Ascending aorta (tissue), 2 donors: ENCODE measurements around the gene WFS1. TPM values are rescaled to one million over a fixed set of nuclear protein-coding genes. Genes with fewer than 3 reads are reported as not detected.

Experiments used
- DNase-seq, 2 donors: peaks; one replicate each; pipeline ENCODE4 v3.0.0-alpha.2; 2019; ENCODE audit warnings: low spot score in 2 of 2
- H3K27ac ChIP-seq, 2 donors: fragments of 200-600 bp; sonication (generic); one replicate each; pipeline ENCODE4 v1.5.1; 2016 to 2017; ENCODE audit warnings: mild to moderate bottlenecking in 1 of 2
- H3K27me3 ChIP-seq: fragments of 200-600 bp; sonication (generic); one replicate; pipeline ENCODE4 v1.5.1; 2017
- H3K36me3 ChIP-seq, 2 donors: fragments of 200-600 bp; sonication (generic); one replicate each; pipeline ENCODE4 v1.5.1; 2016
- H3K4me1 ChIP-seq, 2 donors: fragments of 200-600 bp; sonication (generic); one replicate each; pipeline ENCODE4 v1.5.1; 2016 to 2017; ENCODE audit warnings: mild to moderate bottlenecking in 1 of 2
- H3K4me3 ChIP-seq, 2 donors: fragments of 200-600 bp; sonication (generic); one replicate each; pipeline ENCODE4 v1.5.1; 2016 to 2017; ENCODE audit warnings: mild to moderate bottlenecking in 1 of 2
- H3K9me3 ChIP-seq, 2 donors: fragments of 200-600 bp; sonication (generic); one replicate each; pipeline ENCODE4 v1.5.1; 2016
- CTCF ChIP-seq, 3 experiments: fragments of 200-600 bp in 2 of 3; fragments of 450-650 bp in 1 of 3; sonication (generic) in 2 of 3; IDR thresholded peaks; one replicate each; pipeline ENCODE4 v1.5.1; 2016 to 2019; ENCODE audit warnings: antibody characterized with exemption in 3 of 3, mild to moderate bottlenecking in 1 of 3, moderate library complexity in 1 of 3
- intact Hi-C: fragments of 100-400 bp; cut with DNase I; formaldehyde crosslinking; loops from one replicate; pipeline ENCODE4 v1.15.1; 2023
- total RNA-seq: library from RNA; depleted of rRNA; stranded (reverse); fragments of >200 nt; gene quantifications from one replicate; pipeline ENCODE4 v1.1.0, GENCODE V29; 2016

Gene WFS1
- total RNA-seq, 1 donor from 2014 or later = 166 TPM

DNA sequence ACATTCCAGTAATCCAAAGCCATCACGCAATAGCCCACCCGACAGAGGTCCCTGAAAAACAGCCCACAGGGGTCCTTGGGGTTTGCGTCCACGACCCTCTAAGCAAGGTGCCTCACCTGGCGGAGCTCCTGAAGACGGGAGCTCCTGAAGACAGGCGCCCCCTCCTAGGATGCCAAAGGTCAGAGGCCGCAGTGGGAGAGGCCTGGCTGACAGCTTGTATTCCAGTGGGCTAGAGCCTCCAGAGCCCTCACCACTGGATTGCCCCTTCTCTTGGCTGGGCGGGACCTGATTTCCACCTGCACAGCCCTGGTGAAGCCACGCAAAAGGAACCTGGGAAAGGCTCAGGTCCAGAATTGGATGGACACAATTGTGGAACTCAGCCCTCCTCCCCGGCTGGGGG is 29.7 kb upstream of the WFS1 start:
- H3K4me3 ChIP-seq = no peak overlapping the region
- no peak for TF ChIP-seq CTCF (IDR thresholded peaks at IDR 0.05)
- no peaks in the 10 kb centered on the region for H3K4me1 ChIP-seq
- no peak for DNase-seq
- H3K36me3 ChIP-seq = no peaks in the 10 kb centered on the region
- H3K27ac ChIP-seq = no peak overlapping the region
- H3K9me3 ChIP-seq = no peaks in the 10 kb centered on the region
- intact Hi-C loops = no loop called here
- H3K27me3 ChIP-seq = no peaks in the 10 kb centered on the region

- Histone ChIP-seq H3K4me1 (no peaks in the 10 kb centered on the region), H3K36me3 (no peaks in the 10 kb centered on the region), H3K9me3 (no peaks in the 10 kb centered on the region), H3K27me3 (peaks cover 5% of the 10 kb centered on the region), H3K4me3 (no peak overlapping the region), H3K27ac (no peak overlapping the region)
- intact Hi-C loops = no loop called here
- no peak for DNase-seq
- TF ChIP-seq CTCF (IDR thresholded peaks at IDR 0.05) = no peak
Observed at GRCh38 chr4:6241062-6241845, 28.4 kb upstream of the WFS1 start.

DNA sequence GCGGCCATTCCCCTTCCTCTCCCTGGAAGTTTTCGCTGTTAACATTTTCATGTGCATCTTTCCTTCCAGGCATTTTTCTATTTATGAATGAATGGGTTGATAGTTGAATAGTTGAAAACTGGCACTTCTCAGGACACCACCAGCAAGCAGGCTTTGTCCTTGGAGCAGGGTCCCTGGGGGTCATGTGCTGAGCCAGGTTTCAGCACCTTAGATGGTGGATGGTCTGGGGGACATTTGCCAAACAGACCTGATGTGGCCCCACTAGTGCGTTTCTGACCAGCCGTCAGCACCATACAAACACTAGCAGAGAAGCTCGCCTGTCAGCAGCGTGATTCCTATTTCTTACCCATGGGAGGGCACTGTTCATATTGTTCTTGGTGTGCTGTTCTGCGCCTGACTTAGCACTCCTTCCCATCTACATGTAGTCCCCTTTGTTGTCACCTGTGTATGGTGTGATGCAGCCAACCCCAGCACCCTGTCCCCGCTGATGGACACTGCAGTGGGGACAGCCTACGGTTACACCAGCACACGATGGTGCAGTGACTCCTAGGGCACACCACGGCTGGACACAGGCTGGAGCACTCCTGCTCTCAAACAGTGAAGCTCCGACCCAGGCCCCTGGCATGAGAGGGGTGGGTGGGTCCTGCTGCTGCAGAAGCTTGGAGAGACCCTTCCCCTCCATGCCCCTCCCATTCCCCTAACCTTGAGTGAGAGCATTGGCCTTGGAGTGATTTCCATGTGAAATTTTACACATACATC is 27.2 kb upstream of the WFS1 start:
- Histone ChIP-seq H3K9me3 (no peaks in the 10 kb centered on the region), H3K27ac (no peak overlapping the region), H3K4me3 (no peak overlapping the region), H3K36me3 (no peaks in the 10 kb centered on the region), H3K27me3 (peaks cover 5% of the 10 kb centered on the region), H3K4me1 (no peaks in the 10 kb centered on the region)
- no peak for DNase-seq
- no peak for TF ChIP-seq CTCF (IDR thresholded peaks at IDR 0.05)
- intact Hi-C loops = no loop called here

GRCh38 chr4:6245246-6246169 is 24.1 kb upstream of the WFS1 start:
- H3K4me3 ChIP-seq = peak overlapping the region; percentile 5 to 30
- H3K27ac ChIP-seq = no peak overlapping the region

More at GRCh38 chr4:6245246-6246169, 24.1 kb upstream of the WFS1 start:
- no peaks in the 10 kb centered on the region for H3K9me3 ChIP-seq
- DNase-seq = no peak
- H3K36me3 ChIP-seq = no peaks in the 10 kb centered on the region
- intact Hi-C loops = no loop called here
- TF ChIP-seq CTCF (IDR thresholded peaks at IDR 0.05) = no peak
- no peaks in the 10 kb centered on the region for H3K4me1 ChIP-seq
- H3K27me3 ChIP-seq = peaks cover 5% of the 10 kb centered on the region
